AG09319 (cell line): ENCODE results near the gene GARIN3.
A peak's percentile ranks its signal among the peaks of the same experiment; 100 is the strongest.

Source experiments
- DNase-seq: peaks from one replicate; pipeline ENCODE4 v3.0.0-alpha.2; 2010; ENCODE audit warnings: low read depth; ENCODE audit errors: extremely low read depth
- CTCF ChIP-seq: IDR thresholded peaks from 2 replicates; pipeline ENCODE4 v1.5.1; 2011; ENCODE audit warnings: low read depth, mild to moderate bottlenecking, inconsistent platforms, low read length, moderate library complexity

Gene GARIN3

GRCh38 chr5:157142317-157143126 lies 23.5 kb downstream of the GARIN3 start, which contains the start of gene MED7:
TSS of gene MED7 (minus strand) at chr5:157142865. CDS start at chr5:157139431, 3,434 bp downstream.
- TF ChIP-seq CTCF: no peak
- DNase-seq: peak; percentile 98

GRCh38 chr5:157137691-157138090 lies 28.4 kb downstream of the GARIN3 start:
- no peak for TF ChIP-seq CTCF
- DNase-seq: no peak

- DNase-seq: no peak
- no peak for TF ChIP-seq CTCF
Measured at GRCh38 chr5:157132281-157132612, 33.8 kb downstream of the GARIN3 start.

GRCh38 chr5:157130925-157131324 lies 35.1 kb downstream of the GARIN3 start:
- TF ChIP-seq CTCF: no peak

GRCh38 chr5:157121709-157122108 lies 44.4 kb downstream of the GARIN3 start:
- DNase-seq: no peak
- TF ChIP-seq CTCF: no peak

More at GRCh38 chr5:157130925-157131324, 35.1 kb downstream of the GARIN3 start:
- DNase-seq: no peak

GRCh38 chr5:157120102-157120501 lies 46.0 kb downstream of the GARIN3 start:
- no peak for DNase-seq
- no peak for TF ChIP-seq CTCF

- no peak for DNase-seq
- no peak for TF ChIP-seq CTCF
Measured at GRCh38 chr5:157116483-157116954, 49.5 kb downstream of the GARIN3 start.
